ENCODE data around the gene CNPY1. TPM values are rescaled to one million over a fixed set of nuclear protein-coding genes. Genes with fewer than 3 reads are reported as not detected.

Gene CNPY1
- total and polyA plus RNA-seq, 2 donors (not counting 1 experiment from before 2014, with no cell fraction given) = not detected

DNA sequence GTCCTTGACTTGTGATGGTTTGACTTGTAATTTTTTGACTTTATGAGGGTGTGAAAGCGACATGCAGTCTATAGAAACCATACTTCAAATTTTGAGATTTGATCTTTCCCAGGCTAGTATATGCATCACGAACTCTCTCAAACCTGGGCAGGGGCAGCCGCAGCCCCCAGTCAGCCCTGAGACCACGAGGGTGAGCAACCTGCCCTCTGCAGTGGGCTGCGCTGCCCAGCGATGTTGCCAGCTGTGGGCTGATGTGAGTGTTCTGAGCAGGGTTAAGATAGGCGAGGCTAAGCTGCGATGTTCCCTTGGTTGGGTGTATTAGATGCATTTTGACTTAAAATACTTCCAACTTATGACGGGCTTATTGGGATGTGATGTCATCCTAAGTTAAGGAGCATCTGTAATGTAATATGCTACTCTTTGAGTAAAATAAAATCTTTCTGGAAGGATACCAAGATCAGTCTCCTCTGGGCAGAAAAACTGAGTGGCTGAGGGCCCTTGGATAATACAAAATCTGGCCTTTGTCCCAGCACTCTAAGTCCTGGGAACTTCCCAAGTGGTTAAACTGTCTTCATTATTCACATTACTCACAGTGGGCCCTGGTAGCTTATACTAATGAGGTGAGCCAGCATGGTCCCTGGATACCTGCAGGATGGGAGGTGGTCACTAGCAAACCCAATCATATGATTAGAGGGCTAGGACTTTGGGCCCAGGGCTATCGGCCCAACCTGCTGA is 28.4 kb upstream of the CNPY1 start:
- Histone ChIP-seq H3K36me3 (replicated peaks in 1 of 2; ENCODE audit: control extremely low read depth in 1 of 2, control insufficient read depth in 1 of 2, extremely low read depth in 1 of 2, insufficient read depth in 2 of 2, low read length in 1 of 2) (no peaks in the 10 kb centered on the region), H3K4me2 (replicated peaks; ENCODE audit: low read depth, low read length, poor library complexity, severe bottlenecking) (no peak overlapping the region), H3K9ac (ENCODE audit: low read length) (no peak overlapping the region), H3K79me2 (ENCODE audit: control insufficient read depth, insufficient read depth, low read length) (no peaks in the 10 kb centered on the region), H3K4me1 (ENCODE audit: control insufficient read depth in 2 of 2, insufficient read depth in 2 of 2, low read length in 2 of 2) (no peaks in the 10 kb centered on the region), H3K4me3 (ENCODE audit: control extremely low read depth in 1 of 5, extremely low read depth in 1 of 5, insufficient read depth in 1 of 5, low read depth in 2 of 5, low read length in 4 of 5) (no peak overlapping the region), H3K27me3 (replicated peaks in 1 of 4; ENCODE audit: control extremely low read depth in 1 of 4, control insufficient read depth in 3 of 4, insufficient read depth in 4 of 4, low read length in 3 of 4) (peaks cover 0 to 8% (median 0%) of the 10 kb centered on the region in 4 experiments), H4K20me1 (ENCODE audit: control insufficient read depth, insufficient read depth, low read length, poor library complexity, severe bottlenecking) (no peaks in the 10 kb centered on the region), H3K27ac (ENCODE audit: low read length in 2 of 2) (no peak overlapping the region), H3K9me3 (ENCODE audit: control extremely low read depth in 1 of 3, control insufficient read depth in 2 of 3, insufficient read depth in 1 of 3, low read length in 2 of 3) (no peaks in the 10 kb centered on the region), H2AFZ (ENCODE audit: insufficient read depth, low read depth, low read length, poor library complexity, severe bottlenecking) (no peak overlapping the region)
- 92% methylated on average over 7 of the region's 10 CpGs for WGBS (ENCODE audit: insufficient coverage)
- Mint-ChIP-seq H3K9me3 (ENCODE audit: insufficient read depth) (no peaks in the 10 kb centered on the region), H3K4me3 (no peak overlapping the region), H3K27me3 (peaks cover 16% of the 10 kb centered on the region), H3K4me1 (no peaks in the 10 kb centered on the region), H3K27ac (no peak overlapping the region)
- POLR2A ChIA-PET = no interaction called here
- no peak for ATAC-seq (ENCODE audit: low read depth)
- no peak for TF ChIP-seq CTCF (IDR thresholded peaks at IDR 0.05)
- TF ChIP-seq EZH2 (IDR thresholded peaks at IDR 0.05; ENCODE audit: borderline replicate concordance, insufficient read depth, low read depth, low read length, poor library complexity, severe bottlenecking) = no peak
- intact Hi-C loops (cut with micrococcal nuclease) = no loop called here
- CTCF ChIA-PET = no interaction called here
- no peak for DNase-seq

DNA sequence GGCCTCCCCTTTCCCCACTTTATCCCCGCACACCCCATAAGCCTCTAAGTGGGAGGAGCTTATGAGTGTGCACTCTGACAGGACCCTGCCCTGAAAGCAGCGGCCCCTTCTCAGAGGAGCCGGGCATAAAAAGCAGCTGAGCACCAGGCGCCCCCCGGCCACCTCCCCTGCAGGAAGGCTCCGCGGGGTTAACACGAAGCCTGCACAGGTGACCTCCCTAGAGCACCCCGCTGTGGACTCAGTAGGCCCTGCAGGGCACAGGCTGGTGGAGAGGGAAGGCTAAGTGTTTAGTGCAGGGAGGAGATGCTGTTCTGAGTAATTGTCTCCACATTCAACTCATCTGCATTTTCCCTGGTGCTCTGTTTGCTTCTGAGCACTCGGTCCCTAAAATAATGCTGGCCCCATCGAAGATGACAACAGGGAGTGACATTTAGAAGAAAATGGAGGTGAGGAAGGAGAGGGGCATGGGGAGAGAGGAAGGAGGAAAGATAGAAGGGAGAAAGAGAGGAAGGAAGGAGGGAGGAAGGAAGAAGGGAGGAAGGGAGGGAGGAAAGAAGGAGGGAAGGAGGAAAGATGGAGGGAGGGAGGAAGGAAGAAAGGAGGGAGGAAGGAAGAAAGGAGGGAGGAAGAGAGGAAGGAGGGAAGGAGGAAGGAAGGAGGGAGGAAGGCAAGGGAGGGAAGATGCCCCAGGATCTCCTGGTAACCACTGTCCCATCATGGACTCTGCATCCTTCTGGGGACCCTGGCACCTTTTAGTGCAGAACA is 25.4 kb upstream of the CNPY1 start:
- Histone ChIP-seq H3K9ac (ENCODE audit: low read length) (no peak overlapping the region), H3K79me2 (ENCODE audit: control insufficient read depth, insufficient read depth, low read length) (no peaks in the 10 kb centered on the region), H3K9me3 (ENCODE audit: control extremely low read depth in 1 of 3, control insufficient read depth in 2 of 3, insufficient read depth in 1 of 3, low read length in 2 of 3) (no peaks in the 10 kb centered on the region), H2AFZ (ENCODE audit: insufficient read depth, low read depth, low read length, poor library complexity, severe bottlenecking) (no peak overlapping the region), H3K27ac (ENCODE audit: low read length in 2 of 2) (no peak overlapping the region), H3K4me2 (replicated peaks; ENCODE audit: low read depth, low read length, poor library complexity, severe bottlenecking) (no peak overlapping the region), H3K36me3 (replicated peaks in 1 of 2; ENCODE audit: control extremely low read depth in 1 of 2, control insufficient read depth in 1 of 2, extremely low read depth in 1 of 2, insufficient read depth in 2 of 2, low read length in 1 of 2) (no peaks in the 10 kb centered on the region), H3K27me3 (replicated peaks in 1 of 4; ENCODE audit: control extremely low read depth in 1 of 4, control insufficient read depth in 3 of 4, insufficient read depth in 4 of 4, low read length in 3 of 4) (peaks cover 0 to 6% (median 0%) of the 10 kb centered on the region in 4 experiments), H3K4me1 (ENCODE audit: control insufficient read depth in 2 of 2, insufficient read depth in 2 of 2, low read length in 2 of 2) (no peaks in the 10 kb centered on the region), H3K4me3 (ENCODE audit: control extremely low read depth in 1 of 5, extremely low read depth in 1 of 5, insufficient read depth in 1 of 5, low read depth in 2 of 5, low read length in 4 of 5) (no peak overlapping the region), H4K20me1 (ENCODE audit: control insufficient read depth, insufficient read depth, low read length, poor library complexity, severe bottlenecking) (no peaks in the 10 kb centered on the region)
- DNase-seq (no peak), ATAC-seq (ENCODE audit: low read depth) (no peak)
- H3K4me1 Mint-ChIP-seq = no peaks in the 10 kb centered on the region
- intact Hi-C loops (cut with micrococcal nuclease) = no loop called here
- peaks cover 11% of the 10 kb centered on the region for H3K27me3 Mint-ChIP-seq
- WGBS (ENCODE audit: insufficient coverage) = 69% methylated on average over 6 of the region's 11 CpGs
- ChIA-PET POLR2A (no interaction called here), CTCF (no interaction called here)
- no peaks in the 10 kb centered on the region for H3K9me3 Mint-ChIP-seq (ENCODE audit: insufficient read depth)
- TF ChIP-seq EZH2 (IDR thresholded peaks at IDR 0.05; ENCODE audit: borderline replicate concordance, insufficient read depth, low read depth, low read length, poor library complexity, severe bottlenecking) (no peak), CTCF (IDR thresholded peaks at IDR 0.05) (no peak)
- H3K4me3 Mint-ChIP-seq = no peak overlapping the region
- no peak overlapping the region for H3K27ac Mint-ChIP-seq
